B cell (primary cell): ENCODE data around the gene PCDHA8. TPM values are rescaled to one million over a fixed set of nuclear protein-coding genes. Genes with fewer than 3 reads are reported as not detected.
"Not testable (repeated sequence)": the region's sequence is repeated elsewhere in the genome, so short reads cannot be mapped to it uniquely, and the experiment has no call there.

Experiments used
- ATAC-seq: fragments of 200-7000 bp; cut with Tn5 transposase; one replicate; pipeline ENCODE4 v1.10.0; 2021; ENCODE audit warnings: low read depth, mild to moderate bottlenecking, moderate number of reproducible peaks, moderate library complexity
- CTCF ChIA-PET: fragments of 350-600 bp; sonication (Branson Sonifier 250); formaldehyde crosslinking; loops from one replicate; lab custom pipeline; 2021; ENCODE audit warnings: antibody characterized with exemption, inconsistent platforms; lab: Charles Lee
- POLR2A ChIA-PET: fragments of 350-600 bp; sonication (Branson Sonifier 250); formaldehyde crosslinking; loops from one replicate; lab custom pipeline; 2021; ENCODE audit warnings: antibody characterized with exemption; lab: Charles Lee
- DNase-seq: peaks from one replicate; pipeline ENCODE4 v3.0.0; 2013
- H2AFZ ChIP-seq: 2 replicates; pipeline ENCODE4 v1.6.1; 2012; ENCODE audit warnings: mild to moderate bottlenecking, low read depth, low read length; ENCODE audit not compliant: insufficient read depth, poor library complexity, severe bottlenecking
- H3K27ac ChIP-seq, 2 donors: 1 replicate in 1 of 2; 2 replicates in 1 of 2; pipeline ENCODE4 v1.5.1; 2012 to 2013; ENCODE audit warnings: low read length in 2 of 2, mild to moderate bottlenecking in 2 of 2, moderate library complexity in 1 of 2
- H3K27me3 ChIP-seq, 4 experiments: fragments of 200-600 bp in 1 of 4; sonication (generic) in 1 of 4; replicated peaks in 1 of 4; 1 replicate in 2 of 4; 2 replicates in 2 of 4; pipeline versions ENCODE4 v1.6.1 to v1.7.0; 2013 to 2016; ENCODE audit warnings: low read length in 3 of 4, mild to moderate bottlenecking in 2 of 4, mixed read lengths in 1 of 4, moderate library complexity in 1 of 4; ENCODE audit not compliant: insufficient read depth in 4 of 4, control insufficient read depth in 3 of 4; ENCODE audit errors: control extremely low read depth in 1 of 4
- H3K36me3 ChIP-seq, 2 experiments: replicated peaks in 1 of 2; 1 replicate in 1 of 2; 2 replicates in 1 of 2; pipeline versions ENCODE4 v1.6.1 to v1.7.1; 2013; ENCODE audit warnings: low read length in 1 of 2; ENCODE audit not compliant: insufficient read depth in 2 of 2, control insufficient read depth in 1 of 2; ENCODE audit errors: control extremely low read depth in 1 of 2, extremely low read depth in 1 of 2
- H3K4me1 ChIP-seq, 2 donors: fragments of 200-600 bp in 1 of 2; sonication (generic) in 1 of 2; 1 replicate in 1 of 2; 2 replicates in 1 of 2; pipeline versions ENCODE4 v1.5.1 to v1.6.1; 2013 to 2017; ENCODE audit warnings: low read length in 2 of 2; ENCODE audit not compliant: control insufficient read depth in 2 of 2, insufficient read depth in 2 of 2
- H3K4me2 ChIP-seq: replicated peaks from 2 replicates; pipeline ENCODE3; 2012; ENCODE audit warnings: mild to moderate bottlenecking, low read depth, low read length; ENCODE audit not compliant: poor library complexity, severe bottlenecking
- H3K4me3 ChIP-seq, 5 experiments: fragments of 200-600 bp in 1 of 5; sonication (generic) in 1 of 5; 1 replicate in 3 of 5; 2 replicates in 2 of 5; pipeline versions ENCODE4 v1.5.1 to v1.7.0; 2011 to 2016; ENCODE audit warnings: low read length in 4 of 5, mild to moderate bottlenecking in 4 of 5, low read depth in 2 of 5, control low read depth in 1 of 5, moderate library complexity in 1 of 5; ENCODE audit not compliant: insufficient read depth in 1 of 5; ENCODE audit errors: control extremely low read depth in 1 of 5, extremely low read depth in 1 of 5
- H3K79me2 ChIP-seq: fragments of 200-600 bp; sonication (generic); one replicate; pipeline ENCODE4 v1.6.0; 2016; ENCODE audit warnings: low read length; ENCODE audit not compliant: control insufficient read depth, insufficient read depth
- H3K9ac ChIP-seq: fragments of 200-600 bp; sonication (generic); 2 replicates; pipeline ENCODE4 v1.6.1; 2017; ENCODE audit warnings: mild to moderate bottlenecking, low read length, moderate library complexity
- H3K9me3 ChIP-seq, 3 donors: one replicate each; pipeline versions ENCODE4 v1.6.1 to v1.7.1; 2013; ENCODE audit warnings: low read length in 2 of 3; ENCODE audit not compliant: control insufficient read depth in 2 of 3, insufficient read depth in 1 of 3; ENCODE audit errors: control extremely low read depth in 1 of 3
- H4K20me1 ChIP-seq: 2 replicates; pipeline ENCODE4 v1.6.0; 2012; ENCODE audit warnings: mild to moderate bottlenecking, low read length; ENCODE audit not compliant: insufficient read depth, control insufficient read depth, poor library complexity, severe bottlenecking
- H3K27ac Mint-ChIP-seq: one replicate; pipeline ENCODE4 v1.8.0; 2021; ENCODE audit warnings: mixed read lengths
- H3K27me3 Mint-ChIP-seq: one replicate; pipeline ENCODE4 v1.8.0; 2021; ENCODE audit warnings: mixed read lengths
- H3K4me1 Mint-ChIP-seq: one replicate; pipeline ENCODE4 v1.8.0; 2021; ENCODE audit warnings: mixed read lengths
- H3K4me3 Mint-ChIP-seq: one replicate; pipeline ENCODE4 v1.8.0; 2021; ENCODE audit warnings: mixed read lengths
- H3K9me3 Mint-ChIP-seq: one replicate; pipeline ENCODE4 v1.8.0; 2022; ENCODE audit warnings: mixed read lengths; ENCODE audit not compliant: insufficient read depth
- EZH2 ChIP-seq: IDR thresholded peaks from 2 replicates; pipeline ENCODE4 v1.6.1; 2012; ENCODE audit warnings: borderline replicate concordance, low read depth, mild to moderate bottlenecking, moderate library complexity, low read length; ENCODE audit not compliant: insufficient read depth, poor library complexity, severe bottlenecking
- WGBS: methylation state at CpG from one replicate; pipeline ENCODE4 v1.1.5; 2013; ENCODE audit warnings: missing lambda C conversion rate; ENCODE audit not compliant: insufficient coverage; 5-methylcytosine and 5-hydroxymethylcytosine counted together
- intact Hi-C: fragments of 100-400 bp; cut with micrococcal nuclease; formaldehyde crosslinking; loops from one replicate; pipeline ENCODE4 v1.10.0; 2022
- polyA plus RNA-seq: library from polyadenylated mRNA; depleted of rRNA; stranded (reverse); fragments of >200 nt; gene quantifications from 2 replicates; pipeline ENCODE4 v1.2.3, GENCODE V29; 2012
- total RNA-seq, 2 donors: library from RNA; stranded (reverse); fragments of 120-200 nt in 1 of 2; gene quantifications; 1 replicate in 1 of 2; 2 replicates in 1 of 2; pipeline versions ENCODE4 v1.2.3 to v1.2.4, GENCODE V29; 2013 to 2022
- TF ChIP-seq, protein P1 (sequence below): fragments of 200-600 bp; IDR thresholded peaks from one replicate; pipeline ENCODE4 v1.8.0; 2022; ENCODE audit warnings: antibody characterized with exemption, mild to moderate bottlenecking

PCDHA8 gene
- total and polyA plus RNA-seq, 2 donors (not counting 1 experiment from before 2014, with no cell fraction given), result not detected

DNA sequence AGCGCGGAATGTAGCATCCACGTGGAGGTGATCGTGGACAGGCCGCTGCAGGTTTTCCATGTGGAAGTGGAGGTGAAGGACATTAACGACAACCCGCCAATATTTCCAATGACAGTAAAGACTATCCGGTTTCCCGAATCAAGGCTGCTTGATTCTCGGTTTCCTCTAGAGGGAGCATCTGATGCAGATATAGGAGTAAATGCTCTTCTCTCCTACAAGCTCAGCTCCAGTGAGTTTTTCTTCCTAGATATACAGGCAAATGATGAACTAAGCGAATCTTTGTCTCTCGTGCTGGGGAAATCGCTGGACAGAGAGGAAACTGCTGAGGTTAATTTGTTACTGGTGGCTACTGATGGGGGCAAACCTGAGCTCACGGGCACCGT, 45.7 kb upstream of the PCDHA8 start:
- POLR2A ChIA-PET, result no interaction called here
- Histone ChIP-seq H4K20me1 (no peaks in the 10 kb centered on the region), H3K27me3 (peaks cover 0 to 26% (median 10%) of the 10 kb centered on the region in 4 experiments), H3K4me1 (no peaks in the 10 kb centered on the region), H3K9ac (no peak overlapping the region), H3K4me3 (no peak overlapping the region), H3K27ac (no peak overlapping the region), H3K4me2 (no peak overlapping the region), H2AFZ (no peak overlapping the region), H3K79me2 (no peaks in the 10 kb centered on the region), H3K9me3 (peaks cover 6 to 31% (median 28%) of the 10 kb centered on the region in 3 donors), H3K36me3 (no peaks in the 10 kb centered on the region)
- Mint-ChIP-seq H3K9me3 (peaks cover 12% of the 10 kb centered on the region), H3K27ac (no peak overlapping the region), H3K4me1 (no peaks in the 10 kb centered on the region), H3K27me3 (peaks cover 24% of the 10 kb centered on the region), H3K4me3 (no peak overlapping the region)
- CTCF ChIA-PET, result no interaction called here
- 43% methylated on average over 9 of the region's 15 CpGs for WGBS
- ATAC-seq (no peak), DNase-seq (no peak)
- TF ChIP-seq, protein P1, sequence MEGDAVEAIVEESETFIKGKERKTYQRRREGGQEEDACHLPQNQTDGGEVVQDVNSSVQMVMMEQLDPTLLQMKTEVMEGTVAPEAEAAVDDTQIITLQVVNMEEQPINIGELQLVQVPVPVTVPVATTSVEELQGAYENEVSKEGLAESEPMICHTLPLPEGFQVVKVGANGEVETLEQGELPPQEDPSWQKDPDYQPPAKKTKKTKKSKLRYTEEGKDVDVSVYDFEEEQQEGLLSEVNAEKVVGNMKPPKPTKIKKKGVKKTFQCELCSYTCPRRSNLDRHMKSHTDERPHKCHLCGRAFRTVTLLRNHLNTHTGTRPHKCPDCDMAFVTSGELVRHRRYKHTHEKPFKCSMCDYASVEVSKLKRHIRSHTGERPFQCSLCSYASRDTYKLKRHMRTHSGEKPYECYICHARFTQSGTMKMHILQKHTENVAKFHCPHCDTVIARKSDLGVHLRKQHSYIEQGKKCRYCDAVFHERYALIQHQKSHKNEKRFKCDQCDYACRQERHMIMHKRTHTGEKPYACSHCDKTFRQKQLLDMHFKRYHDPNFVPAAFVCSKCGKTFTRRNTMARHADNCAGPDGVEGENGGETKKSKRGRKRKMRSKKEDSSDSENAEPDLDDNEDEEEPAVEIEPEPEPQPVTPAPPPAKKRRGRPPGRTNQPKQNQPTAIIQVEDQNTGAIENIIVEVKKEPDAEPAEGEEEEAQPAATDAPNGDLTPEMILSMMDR, result no peak
- TF ChIP-seq EZH2, result no peak
- intact Hi-C loops, result no loop called here

DNA sequence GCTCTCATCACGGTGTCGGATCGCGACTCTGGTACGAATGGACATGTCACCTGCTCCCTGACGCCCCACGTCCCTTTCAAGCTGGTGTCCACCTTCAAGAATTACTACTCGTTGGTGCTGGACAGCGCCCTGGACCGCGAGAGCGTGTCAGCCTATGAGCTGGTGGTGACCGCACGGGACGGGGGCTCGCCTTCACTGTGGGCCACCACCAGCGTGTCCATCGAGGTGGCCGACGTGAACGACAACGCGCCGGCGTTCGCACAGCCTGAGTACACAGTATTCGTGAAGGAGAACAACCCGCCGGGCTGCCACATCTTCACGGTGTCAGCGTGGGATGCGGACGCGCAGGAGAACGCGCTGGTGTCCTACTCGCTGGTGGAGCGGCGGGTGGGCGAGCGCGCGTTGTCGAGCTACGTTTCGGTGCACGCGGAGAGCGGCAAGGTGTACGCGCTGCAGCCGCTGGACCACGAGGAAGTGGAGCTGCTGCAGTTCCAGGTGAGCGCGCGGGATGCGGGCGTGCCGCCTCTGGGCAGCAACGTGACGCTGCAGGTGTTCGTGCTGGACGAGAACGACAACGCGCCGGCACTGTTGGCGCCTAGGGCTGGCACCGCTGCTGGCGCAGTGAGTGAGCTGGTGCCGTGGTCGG, 44.8 kb upstream of the PCDHA8 start:
- Mint-ChIP-seq H3K9me3 (peaks cover 12% of the 10 kb centered on the region), H3K27me3 (peaks cover 22% of the 10 kb centered on the region)
- Histone ChIP-seq H3K27me3 (peaks cover 0 to 26% (median 14%) of the 10 kb centered on the region in 4 experiments), H3K9me3 (peaks cover 4 to 35% (median 31%) of the 10 kb centered on the region in 3 donors)
- WGBS, result 70% methylated on average over 72 of the region's 72 CpGs
- ATAC-seq, H3K4me3 Mint-ChIP-seq, H3K79me2 ChIP-seq, H3K9ac ChIP-seq, H3K4me1 ChIP-seq, H3K4me2 ChIP-seq, H3K4me1 Mint-ChIP-seq, intact Hi-C loops, H3K36me3 ChIP-seq, H4K20me1 ChIP-seq, H3K4me3 ChIP-seq, H3K27ac ChIP-seq, H2AFZ ChIP-seq, CTCF ChIA-PET, H3K27ac Mint-ChIP-seq, DNase-seq, POLR2A ChIA-PET: not testable (repeated sequence)
